PC-9 (cell line): Measurements from ENCODE around the gene CDH1.

Experiments used
- EZH2 ChIP-seq: fragments of 200-600 bp; sonication (generic); IDR thresholded peaks from 2 replicates; pipeline ENCODE4 v1.8.0; 2017; ENCODE audit warnings: antibody characterized with exemption, low read depth
- TF ChIP-seq, protein P1 (sequence below): fragments of 200-600 bp; sonication (generic); conservative IDR thresholded peaks from 2 replicates; pipeline ENCODE4 v1.6.1; 2017; ENCODE audit warnings: mixed run types, antibody characterized with exemption, mild to moderate bottlenecking, moderate library complexity

- TF ChIP-seq, protein P1, sequence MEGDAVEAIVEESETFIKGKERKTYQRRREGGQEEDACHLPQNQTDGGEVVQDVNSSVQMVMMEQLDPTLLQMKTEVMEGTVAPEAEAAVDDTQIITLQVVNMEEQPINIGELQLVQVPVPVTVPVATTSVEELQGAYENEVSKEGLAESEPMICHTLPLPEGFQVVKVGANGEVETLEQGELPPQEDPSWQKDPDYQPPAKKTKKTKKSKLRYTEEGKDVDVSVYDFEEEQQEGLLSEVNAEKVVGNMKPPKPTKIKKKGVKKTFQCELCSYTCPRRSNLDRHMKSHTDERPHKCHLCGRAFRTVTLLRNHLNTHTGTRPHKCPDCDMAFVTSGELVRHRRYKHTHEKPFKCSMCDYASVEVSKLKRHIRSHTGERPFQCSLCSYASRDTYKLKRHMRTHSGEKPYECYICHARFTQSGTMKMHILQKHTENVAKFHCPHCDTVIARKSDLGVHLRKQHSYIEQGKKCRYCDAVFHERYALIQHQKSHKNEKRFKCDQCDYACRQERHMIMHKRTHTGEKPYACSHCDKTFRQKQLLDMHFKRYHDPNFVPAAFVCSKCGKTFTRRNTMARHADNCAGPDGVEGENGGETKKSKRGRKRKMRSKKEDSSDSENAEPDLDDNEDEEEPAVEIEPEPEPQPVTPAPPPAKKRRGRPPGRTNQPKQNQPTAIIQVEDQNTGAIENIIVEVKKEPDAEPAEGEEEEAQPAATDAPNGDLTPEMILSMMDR = no peak
- TF ChIP-seq EZH2 = no peak
Observed at GRCh38 chr16:68731637-68732036, 5.5 kb upstream of the CDH1 start.
